Measurements from ENCODE around the gene PPM1K.
"Not testable (repeated sequence)": the region's sequence is repeated elsewhere in the genome, so short reads cannot be mapped to it uniquely, and the experiment has no call there.

The PPM1K gene

GRCh38 chr4:88284439-88285234 is at the start of gene PPM1K:
Gene PPM1K, minus strand, starts transcription at chr4:88284561. Its CDS starts 5,978 bp downstream, at chr4:88278583.
- peak within 1 kb of the TSS; percentile 76 for H3K4me3 ChIP-seq (ENCODE audit: low read depth, low read length)
- H3K36me3 ChIP-seq (ENCODE audit: control insufficient read depth, insufficient read depth, low read length) = no peaks in the 10 kb centered on the region
- H3K4me1 ChIP-seq (ENCODE audit: control insufficient read depth, insufficient read depth, low read length) = peaks cover 4% of the 10 kb centered on the region
- H3K9ac ChIP-seq (ENCODE audit: low read depth, low read length) = peak within 1 kb of the TSS; percentile 26
- H3K9me3 ChIP-seq (ENCODE audit: control insufficient read depth, insufficient read depth, low read length) = no peaks in the 10 kb centered on the region
- H3K27me3 ChIP-seq (ENCODE audit: control insufficient read depth, insufficient read depth, low read length) = peaks cover 20% of the 10 kb centered on the region

- H3K9me3 ChIP-seq (ENCODE audit: control insufficient read depth, insufficient read depth, low read length) = no peaks in the 10 kb centered on the region
- no peaks in the 10 kb centered on the region for H3K4me1 ChIP-seq (ENCODE audit: control insufficient read depth, insufficient read depth, low read length)
- H3K36me3 ChIP-seq (ENCODE audit: control insufficient read depth, insufficient read depth, low read length) = no peaks in the 10 kb centered on the region
- no peaks in the 10 kb centered on the region for H3K27me3 ChIP-seq (ENCODE audit: control insufficient read depth, insufficient read depth, low read length)
- H3K9ac ChIP-seq (ENCODE audit: low read depth, low read length) = no peak overlapping the region
- no peak overlapping the region for H3K4me3 ChIP-seq (ENCODE audit: low read depth, low read length)
These were observed 49.5 kb upstream of the PPM1K start for GRCh38 chr4:88333741-88334405.

GRCh38 chr4:88327665-88328064 is 43.3 kb upstream of the PPM1K start:
- no peak overlapping the region for H3K4me3 ChIP-seq (ENCODE audit: low read depth, low read length)

GRCh38 chr4:88320780-88321373 is 36.5 kb upstream of the PPM1K start:
- no peak overlapping the region for H3K4me3 ChIP-seq (ENCODE audit: low read depth, low read length)
- H3K4me1 ChIP-seq (ENCODE audit: control insufficient read depth, insufficient read depth, low read length) = peaks cover 7% of the 10 kb centered on the region
- H3K9me3 ChIP-seq (ENCODE audit: control insufficient read depth, insufficient read depth, low read length) = no peaks in the 10 kb centered on the region
- H3K9ac ChIP-seq (ENCODE audit: low read depth, low read length) = no peak overlapping the region
- H3K27me3 ChIP-seq (ENCODE audit: control insufficient read depth, insufficient read depth, low read length) = no peaks in the 10 kb centered on the region
- H3K36me3 ChIP-seq (ENCODE audit: control insufficient read depth, insufficient read depth, low read length) = no peaks in the 10 kb centered on the region

More at GRCh38 chr4:88327665-88328064, 43.3 kb upstream of the PPM1K start:
- H3K9me3 ChIP-seq (ENCODE audit: control insufficient read depth, insufficient read depth, low read length) = no peaks in the 10 kb centered on the region
- no peaks in the 10 kb centered on the region for H3K36me3 ChIP-seq (ENCODE audit: control insufficient read depth, insufficient read depth, low read length)
- no peaks in the 10 kb centered on the region for H3K27me3 ChIP-seq (ENCODE audit: control insufficient read depth, insufficient read depth, low read length)
- H3K4me1 ChIP-seq (ENCODE audit: control insufficient read depth, insufficient read depth, low read length) = no peaks in the 10 kb centered on the region
- no peak overlapping the region for H3K9ac ChIP-seq (ENCODE audit: low read depth, low read length)

- Histone ChIP-seq H3K36me3 (ENCODE audit: control insufficient read depth, insufficient read depth, low read length) (no peaks in the 10 kb centered on the region), H3K4me3 (ENCODE audit: low read depth, low read length) (no peak overlapping the region), H3K9ac (ENCODE audit: low read depth, low read length) (no peak overlapping the region), H3K27me3 (ENCODE audit: control insufficient read depth, insufficient read depth, low read length) (no peaks in the 10 kb centered on the region), H3K9me3 (ENCODE audit: control insufficient read depth, insufficient read depth, low read length) (no peaks in the 10 kb centered on the region), H3K4me1 (ENCODE audit: control insufficient read depth, insufficient read depth, low read length) (peaks cover 7% of the 10 kb centered on the region)
These were observed 35.9 kb upstream of the PPM1K start for GRCh38 chr4:88320224-88320779.

- H3K9ac ChIP-seq (ENCODE audit: low read depth, low read length) = no peak overlapping the region
- H3K4me3 ChIP-seq (ENCODE audit: low read depth, low read length) = no peak overlapping the region
- no peaks in the 10 kb centered on the region for H3K36me3 ChIP-seq (ENCODE audit: control insufficient read depth, insufficient read depth, low read length)
- H3K9me3 ChIP-seq (ENCODE audit: control insufficient read depth, insufficient read depth, low read length) = no peaks in the 10 kb centered on the region
- H3K4me1 ChIP-seq (ENCODE audit: control insufficient read depth, insufficient read depth, low read length) = peaks cover 7% of the 10 kb centered on the region
- no peaks in the 10 kb centered on the region for H3K27me3 ChIP-seq (ENCODE audit: control insufficient read depth, insufficient read depth, low read length)
These were observed 34.5 kb upstream of the PPM1K start for GRCh38 chr4:88318751-88319350.

- peaks cover 4% of the 10 kb centered on the region for H3K4me1 ChIP-seq (ENCODE audit: control insufficient read depth, insufficient read depth, low read length)
- no peaks in the 10 kb centered on the region for H3K36me3 ChIP-seq (ENCODE audit: control insufficient read depth, insufficient read depth, low read length)
- no peaks in the 10 kb centered on the region for H3K9me3 ChIP-seq (ENCODE audit: control insufficient read depth, insufficient read depth, low read length)
- no peak overlapping the region for H3K9ac ChIP-seq (ENCODE audit: low read depth, low read length)
- H3K4me3 ChIP-seq (ENCODE audit: low read depth, low read length) = no peak overlapping the region
- no peaks in the 10 kb centered on the region for H3K27me3 ChIP-seq (ENCODE audit: control insufficient read depth, insufficient read depth, low read length)
These were observed 31.2 kb upstream of the PPM1K start for GRCh38 chr4:88315460-88316017.

GRCh38 chr4:88313088-88313624 is 28.8 kb upstream of the PPM1K start:
- H3K27me3 ChIP-seq (ENCODE audit: control insufficient read depth, insufficient read depth, low read length); H3K4me3 ChIP-seq (ENCODE audit: low read depth, low read length); H3K4me1 ChIP-seq (ENCODE audit: control insufficient read depth, insufficient read depth, low read length); H3K9ac ChIP-seq (ENCODE audit: low read depth, low read length); H3K36me3 ChIP-seq (ENCODE audit: control insufficient read depth, insufficient read depth, low read length); H3K9me3 ChIP-seq (ENCODE audit: control insufficient read depth, insufficient read depth, low read length): not testable (repeated sequence)

GRCh38 chr4:88308587-88308986 is 24.2 kb upstream of the PPM1K start:
- H3K4me1 ChIP-seq (ENCODE audit: control insufficient read depth, insufficient read depth, low read length) = no peaks in the 10 kb centered on the region
- no peaks in the 10 kb centered on the region for H3K36me3 ChIP-seq (ENCODE audit: control insufficient read depth, insufficient read depth, low read length)
- no peaks in the 10 kb centered on the region for H3K9me3 ChIP-seq (ENCODE audit: control insufficient read depth, insufficient read depth, low read length)
- H3K9ac ChIP-seq (ENCODE audit: low read depth, low read length) = no peak overlapping the region
- H3K4me3 ChIP-seq (ENCODE audit: low read depth, low read length) = no peak overlapping the region
- H3K27me3 ChIP-seq (ENCODE audit: control insufficient read depth, insufficient read depth, low read length) = no peaks in the 10 kb centered on the region

GRCh38 chr4:88297725-88298454 is 13.5 kb upstream of the PPM1K start:
- no peak overlapping the region for H3K9ac ChIP-seq (ENCODE audit: low read depth, low read length)
- no peak overlapping the region for H3K4me3 ChIP-seq (ENCODE audit: low read depth, low read length)
- no peaks in the 10 kb centered on the region for H3K36me3 ChIP-seq (ENCODE audit: control insufficient read depth, insufficient read depth, low read length)
- no peaks in the 10 kb centered on the region for H3K27me3 ChIP-seq (ENCODE audit: control insufficient read depth, insufficient read depth, low read length)
- H3K9me3 ChIP-seq (ENCODE audit: control insufficient read depth, insufficient read depth, low read length) = no peaks in the 10 kb centered on the region
- H3K4me1 ChIP-seq (ENCODE audit: control insufficient read depth, insufficient read depth, low read length) = no peaks in the 10 kb centered on the region

- Histone ChIP-seq H3K4me3 (ENCODE audit: low read depth, low read length) (no peak overlapping the region), H3K27me3 (ENCODE audit: control insufficient read depth, insufficient read depth, low read length) (no peaks in the 10 kb centered on the region), H3K9ac (ENCODE audit: low read depth, low read length) (no peak overlapping the region), H3K9me3 (ENCODE audit: control insufficient read depth, insufficient read depth, low read length) (no peaks in the 10 kb centered on the region), H3K36me3 (ENCODE audit: control insufficient read depth, insufficient read depth, low read length) (no peaks in the 10 kb centered on the region), H3K4me1 (ENCODE audit: control insufficient read depth, insufficient read depth, low read length) (no peaks in the 10 kb centered on the region)
These were observed 12.8 kb upstream of the PPM1K start for GRCh38 chr4:88297212-88297516.
